ENCODE measurements around the gene MAP3K3.

MAP3K3 gene

GRCh38 chr17:63587770-63588169 is 34.4 kb upstream of the MAP3K3 start:
- Histone ChIP-seq H3K4me3 (replicated peaks; ENCODE audit: low read depth, low read length) (no peak overlapping the region), H3K27me3 (replicated peaks; ENCODE audit: control insufficient read depth, insufficient read depth, low read length) (no peaks in the 10 kb centered on the region), H3K36me3 (ENCODE audit: control insufficient read depth, insufficient read depth, low read length) (peaks cover 37% of the 10 kb centered on the region)
- DNase-seq (ENCODE audit: extremely low read depth, insufficient read length): no peak
- TF ChIP-seq CTCF (IDR thresholded peaks at IDR 0.05; ENCODE audit: insufficient read depth, low read length, poor library complexity, severe bottlenecking): no peak

- Histone ChIP-seq H3K4me3 (replicated peaks; ENCODE audit: low read depth, low read length) (no peak overlapping the region), H3K27me3 (replicated peaks; ENCODE audit: control insufficient read depth, insufficient read depth, low read length) (no peaks in the 10 kb centered on the region), H3K36me3 (ENCODE audit: control insufficient read depth, insufficient read depth, low read length) (peaks cover 32% of the 10 kb centered on the region)
- no peak for DNase-seq (ENCODE audit: extremely low read depth, insufficient read length)
- no peak for TF ChIP-seq CTCF (IDR thresholded peaks at IDR 0.05; ENCODE audit: insufficient read depth, low read length, poor library complexity, severe bottlenecking)
These were observed 33.4 kb upstream of the MAP3K3 start for GRCh38 chr17:63588797-63589196.

- no peak for DNase-seq (ENCODE audit: extremely low read depth, insufficient read length)
- no peak for TF ChIP-seq CTCF (IDR thresholded peaks at IDR 0.05; ENCODE audit: insufficient read depth, low read length, poor library complexity, severe bottlenecking)
- no peaks in the 10 kb centered on the region for H3K27me3 ChIP-seq (replicated peaks; ENCODE audit: control insufficient read depth, insufficient read depth, low read length)
- peaks cover 30% of the 10 kb centered on the region for H3K36me3 ChIP-seq (ENCODE audit: control insufficient read depth, insufficient read depth, low read length)
- no peak overlapping the region for H3K4me3 ChIP-seq (replicated peaks; ENCODE audit: low read depth, low read length)
These were observed 32.6 kb upstream of the MAP3K3 start for GRCh38 chr17:63589646-63590045.

- DNase-seq (ENCODE audit: extremely low read depth, insufficient read length): no peak
- H3K4me3 ChIP-seq (replicated peaks; ENCODE audit: low read depth, low read length): no peak overlapping the region
- H3K36me3 ChIP-seq (ENCODE audit: control insufficient read depth, insufficient read depth, low read length): peaks cover 18% of the 10 kb centered on the region
- H3K27me3 ChIP-seq (replicated peaks; ENCODE audit: control insufficient read depth, insufficient read depth, low read length): no peaks in the 10 kb centered on the region
- TF ChIP-seq CTCF (IDR thresholded peaks at IDR 0.05; ENCODE audit: insufficient read depth, low read length, poor library complexity, severe bottlenecking): no peak
These were observed 29.4 kb upstream of the MAP3K3 start for GRCh38 chr17:63592797-63593196.

GRCh38 chr17:63595132-63595531 is 27.1 kb upstream of the MAP3K3 start:
- TF ChIP-seq CTCF (IDR thresholded peaks at IDR 0.05; ENCODE audit: insufficient read depth, low read length, poor library complexity, severe bottlenecking): no peak

More at GRCh38 chr17:63595132-63595531, 27.1 kb upstream of the MAP3K3 start:
- H3K4me3 ChIP-seq (replicated peaks; ENCODE audit: low read depth, low read length): no peak overlapping the region
- H3K36me3 ChIP-seq (ENCODE audit: control insufficient read depth, insufficient read depth, low read length): peaks cover 11% of the 10 kb centered on the region
- DNase-seq (ENCODE audit: extremely low read depth, insufficient read length): no peak
- H3K27me3 ChIP-seq (replicated peaks; ENCODE audit: control insufficient read depth, insufficient read depth, low read length): no peaks in the 10 kb centered on the region
